GM21576 (cell line): ENCODE measurements around the gene POGLUT3.

Source experiments
- ATAC-seq: cut with Tn5 transposase; IDR thresholded peaks from one replicate; pipeline ENCODE4 v1.9.1; 2021; ENCODE audit warnings: mild to moderate bottlenecking, moderate library complexity; ENCODE audit not compliant: unreplicated experiment

Gene POGLUT3

DNA sequence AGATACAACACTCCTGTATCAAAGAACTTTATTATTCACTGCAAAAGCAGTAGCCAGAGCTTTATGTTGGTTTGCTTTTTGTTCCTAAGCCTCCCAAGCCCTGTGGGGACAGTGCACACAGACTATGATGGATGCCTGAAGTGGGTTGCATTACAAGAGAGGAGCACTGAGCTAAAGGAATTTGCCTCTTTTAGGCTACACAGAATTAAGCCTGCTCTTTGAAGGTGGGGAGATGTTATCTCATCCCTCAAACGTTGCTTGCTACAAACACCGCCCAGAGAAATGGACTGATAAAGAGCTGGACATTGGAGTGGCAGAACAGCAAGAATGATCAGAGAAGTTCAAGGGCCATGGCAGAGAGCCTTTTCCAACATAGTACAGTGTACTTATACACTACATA is 2.5 kb upstream of the POGLUT3 start:
- ATAC-seq: no peak

DNA sequence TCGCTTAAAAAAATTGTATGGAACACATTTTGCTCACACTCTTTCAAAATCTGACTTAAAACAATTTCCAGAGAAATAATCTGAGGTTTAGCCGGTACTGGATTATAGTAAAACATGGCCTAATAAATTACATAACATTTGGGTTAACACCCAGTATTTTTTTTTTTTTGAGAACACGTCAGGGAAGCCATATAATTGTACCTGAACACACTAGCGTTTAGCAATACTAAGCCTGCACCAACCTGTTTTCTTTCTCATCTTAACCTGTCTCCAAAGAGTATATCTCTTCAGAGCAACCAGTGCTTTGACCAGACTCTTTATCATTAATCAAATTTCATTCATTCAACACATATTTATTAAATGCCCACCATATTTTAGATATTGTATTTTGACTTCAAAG is 2.0 kb upstream of the POGLUT3 start:
- ATAC-seq: no peak

DNA sequence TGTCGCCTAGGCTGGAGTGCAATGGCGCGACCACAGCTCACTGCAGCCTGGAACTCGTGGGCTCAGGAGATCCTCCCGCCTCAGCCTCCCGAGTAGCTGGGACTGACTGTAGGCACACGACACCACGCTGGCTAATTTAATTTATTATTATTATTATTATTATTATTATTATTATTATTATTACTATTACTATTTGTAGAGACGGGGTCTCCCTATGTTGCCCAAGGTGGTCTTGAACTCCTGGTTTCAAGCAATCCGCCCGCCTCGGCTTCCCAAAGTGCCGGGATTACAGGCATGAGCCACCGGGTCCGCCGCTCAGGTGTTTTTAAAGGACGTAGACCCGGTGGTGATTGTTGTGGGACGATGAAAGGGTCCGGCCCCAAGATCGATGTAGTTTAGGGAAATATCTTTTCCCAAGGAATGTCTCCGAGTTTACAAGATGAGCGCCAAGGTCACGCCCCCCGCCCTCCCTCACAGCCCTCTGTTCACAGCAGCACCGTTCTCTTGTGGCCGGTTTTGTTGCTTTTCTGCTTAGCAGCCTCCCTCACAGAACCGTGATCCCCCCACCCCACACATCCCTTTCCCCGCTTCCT is 728 bp upstream of the POGLUT3 start:
- no peak for ATAC-seq

DNA sequence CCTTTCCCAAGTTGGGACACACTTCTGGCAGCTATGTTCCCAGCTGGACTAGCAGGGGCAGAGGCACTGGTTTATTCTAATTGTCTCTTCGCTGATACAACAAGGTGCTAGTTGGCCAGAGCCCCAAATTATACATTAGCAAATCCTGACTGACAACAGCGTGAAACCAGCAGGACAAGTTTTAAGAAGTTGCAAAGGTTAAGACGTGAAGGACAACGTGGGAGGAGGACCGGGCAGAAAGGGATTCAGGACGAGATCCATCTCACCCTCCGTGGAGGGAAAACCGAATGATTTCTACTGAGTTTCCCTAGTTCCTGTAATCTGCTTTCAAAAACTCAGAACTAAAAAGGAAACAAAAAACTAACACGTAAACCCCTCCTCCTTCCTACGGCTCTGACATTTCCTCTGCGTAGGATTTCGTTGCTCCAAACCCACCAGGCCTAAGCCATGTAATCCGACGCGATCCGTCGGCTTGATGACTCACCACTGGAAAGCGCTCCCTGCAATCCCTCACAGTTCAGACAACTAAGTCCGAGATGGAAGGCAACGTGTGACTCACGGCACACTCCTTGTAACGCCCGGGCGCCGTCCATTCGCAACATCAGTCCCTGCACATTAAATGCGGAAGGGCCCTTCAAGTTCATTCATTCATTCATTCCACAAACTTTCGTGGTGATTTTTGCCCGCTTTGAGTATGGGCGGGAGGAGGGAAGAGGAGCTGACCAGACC is 703 bp downstream of the POGLUT3 start:
- ATAC-seq: peak; percentile 43

DNA sequence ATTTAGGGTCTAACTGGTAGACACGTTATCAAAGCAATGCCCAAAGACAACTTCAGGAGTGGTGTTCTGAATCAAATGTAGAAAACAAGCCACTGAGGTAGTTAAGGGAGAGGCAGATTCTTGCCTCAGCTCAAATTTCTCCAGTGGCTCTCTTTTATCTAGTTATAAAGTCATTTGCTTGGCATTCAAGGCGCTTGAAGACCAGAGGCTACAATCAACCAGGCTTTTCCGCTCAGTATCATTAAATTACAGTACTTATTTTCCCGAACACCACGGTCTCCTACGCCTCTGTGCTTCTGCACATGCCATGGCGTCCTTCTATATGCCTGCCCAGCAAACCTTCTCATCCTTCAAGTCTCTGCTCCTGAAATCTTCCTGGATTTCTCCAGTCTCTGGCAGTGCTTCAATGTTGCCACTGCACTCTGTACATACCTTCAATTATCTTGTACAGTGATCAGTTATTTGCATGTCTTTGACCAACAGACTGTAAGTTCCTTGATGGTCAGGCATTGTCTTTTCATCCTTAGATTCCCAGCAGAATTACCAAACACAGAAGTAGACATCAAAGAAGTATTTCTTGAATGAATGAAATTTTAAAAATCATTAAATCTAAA is 1.4 kb downstream of the POGLUT3 start:
- ATAC-seq: no peak

DNA sequence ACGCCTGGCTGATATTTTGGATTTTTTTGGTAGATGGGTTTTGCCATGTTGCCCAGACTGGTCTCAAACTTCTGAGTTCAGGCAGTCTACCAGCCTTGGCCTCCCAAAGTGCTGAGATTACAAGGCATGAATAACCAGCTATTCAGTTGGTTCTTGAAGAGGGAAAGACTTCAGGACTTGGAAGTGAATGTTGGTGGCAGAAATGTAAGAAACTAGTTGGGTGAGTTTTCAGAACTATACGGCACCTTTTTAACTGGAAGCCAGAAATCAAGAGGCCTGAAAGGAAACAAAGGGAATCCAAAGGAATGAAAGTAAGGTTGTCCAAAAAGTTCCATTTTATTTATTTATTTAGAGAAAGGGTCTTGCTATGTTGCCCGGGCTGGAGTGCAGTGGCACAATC is 2.9 kb downstream of the POGLUT3 start:
- no peak for ATAC-seq

DNA sequence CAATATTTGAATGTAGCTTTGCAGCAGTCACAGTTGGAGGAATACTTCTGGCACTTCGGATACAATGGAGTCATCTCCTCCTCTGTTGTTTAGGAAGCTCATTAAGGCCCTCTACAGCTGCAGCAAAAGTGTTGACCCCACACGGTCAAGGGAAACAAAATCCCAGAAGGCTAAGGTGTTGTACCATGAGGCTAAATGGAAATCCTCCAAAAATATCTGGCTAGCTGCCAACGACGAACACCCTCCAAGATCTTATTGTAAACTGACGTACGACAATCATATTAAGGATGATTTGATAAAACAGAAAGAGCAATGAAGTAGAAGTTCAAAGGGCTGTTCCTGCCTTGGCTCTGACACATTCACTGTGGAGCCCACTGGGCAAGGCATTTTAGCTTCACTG is 4.0 kb downstream of the POGLUT3 start:
- ATAC-seq: no peak

DNA sequence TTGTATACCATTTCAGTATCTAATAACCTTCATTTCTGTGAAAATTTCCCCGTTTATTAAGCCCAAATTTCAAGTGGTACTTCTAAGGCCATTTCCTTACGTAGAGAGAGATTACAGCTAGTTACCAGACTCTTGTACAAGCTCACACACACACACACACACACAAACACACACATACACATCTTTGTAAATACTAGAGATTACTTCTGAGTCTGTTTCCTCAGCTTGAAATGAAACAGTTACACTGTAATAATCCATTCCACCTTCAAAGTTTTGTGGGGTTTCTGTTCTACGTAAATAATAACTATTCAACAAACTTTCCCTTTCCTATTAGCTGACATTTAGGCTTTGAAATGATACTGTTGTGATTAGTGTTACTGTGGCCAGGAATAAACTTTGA is 6.2 kb downstream of the POGLUT3 start:
- no peak for ATAC-seq

DNA sequence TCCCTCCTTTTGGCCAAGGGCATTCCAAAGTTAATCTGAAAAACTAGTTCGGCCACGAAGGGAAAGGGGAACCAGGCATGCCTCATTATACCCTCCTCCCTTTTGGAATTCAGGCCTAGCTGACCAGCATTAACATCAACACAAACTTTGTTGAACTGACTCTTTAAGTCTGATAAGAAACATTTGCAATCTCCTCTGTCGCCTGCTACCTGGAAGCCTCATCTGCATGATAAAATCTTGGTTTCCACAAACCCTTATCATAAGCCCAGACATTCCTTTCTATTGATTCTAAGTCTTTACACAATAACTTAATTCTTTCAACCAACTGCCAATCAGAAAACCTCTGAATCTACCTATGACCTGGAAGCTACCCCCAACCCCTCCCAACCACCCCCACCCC is 11.4 kb downstream of the POGLUT3 start:
- ATAC-seq: no peak

DNA sequence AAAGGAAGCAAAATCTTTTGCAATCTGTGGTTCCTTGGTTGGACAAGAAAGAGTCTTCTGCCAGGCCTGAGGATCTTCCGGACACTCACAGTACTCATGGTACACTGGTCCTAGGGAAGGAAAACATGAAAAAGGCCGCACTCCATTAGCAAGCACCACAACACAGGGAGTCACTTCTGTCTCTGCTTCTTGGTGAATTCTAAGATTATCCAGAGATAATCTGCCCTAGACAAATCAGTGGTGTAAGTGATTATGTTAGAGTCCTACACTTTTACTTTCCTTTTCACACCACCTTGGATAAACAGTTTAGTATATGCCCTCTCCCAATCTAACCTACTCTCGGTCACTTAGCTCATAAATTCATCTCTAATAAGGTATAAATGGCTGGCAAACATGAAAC is 11.9 kb downstream of the POGLUT3 start:
- no peak for ATAC-seq

DNA sequence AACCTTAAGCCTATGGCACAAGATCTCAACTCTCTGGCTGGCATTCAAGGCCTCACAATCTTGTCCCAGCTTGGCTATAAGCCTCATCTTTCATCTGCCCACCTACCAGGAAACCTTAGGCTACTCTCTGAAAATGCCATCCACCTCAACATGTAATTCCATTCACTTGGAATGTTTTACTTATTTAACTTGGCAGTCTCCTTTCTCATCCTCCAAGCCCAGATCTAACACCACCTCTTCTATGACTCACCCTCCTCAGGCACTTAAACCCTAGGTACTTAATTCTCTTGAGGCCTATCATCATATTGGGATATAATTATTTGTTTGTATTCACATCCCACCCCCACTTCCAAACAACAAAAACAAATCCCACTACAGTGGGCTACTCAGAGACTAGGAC is 15.0 kb downstream of the POGLUT3 start:
- no peak for ATAC-seq

DNA sequence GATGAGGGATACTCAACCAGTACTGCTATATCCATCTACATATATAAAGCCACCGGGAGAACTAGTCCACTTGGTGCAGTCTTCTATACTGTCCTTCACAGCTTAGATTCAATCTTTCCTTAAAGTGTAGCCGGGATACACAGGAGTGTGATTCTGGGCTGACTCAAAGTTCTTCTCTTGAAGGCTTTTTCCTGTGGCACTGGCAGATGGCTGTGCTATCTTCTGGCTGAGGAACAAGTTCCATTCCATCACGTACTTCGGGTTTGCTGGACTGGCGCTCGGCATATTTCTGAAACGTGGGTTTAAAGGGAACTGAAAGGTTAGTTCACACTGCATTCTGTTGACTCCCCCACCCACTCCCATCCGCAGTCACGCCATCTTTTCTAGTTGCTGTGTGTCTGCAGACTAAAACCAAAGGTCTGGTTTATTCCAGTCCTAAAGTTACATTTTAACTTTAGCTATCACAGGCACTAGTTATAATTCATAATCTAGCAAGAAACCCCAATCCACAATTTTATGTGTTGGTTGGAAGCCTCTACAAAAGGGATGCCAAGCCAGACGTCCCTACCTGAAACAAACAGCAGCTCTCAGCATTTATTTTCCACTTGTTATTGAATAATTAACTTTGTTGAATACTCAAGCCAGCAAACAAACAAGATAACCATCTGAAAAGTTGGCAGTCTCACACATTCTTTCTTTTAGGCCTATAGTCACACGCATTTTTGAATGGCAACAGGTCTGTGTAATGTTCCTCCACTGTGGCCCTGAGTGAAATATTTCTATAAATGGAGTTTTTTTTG is 23.3 kb downstream of the POGLUT3 start:
- no peak for ATAC-seq

DNA sequence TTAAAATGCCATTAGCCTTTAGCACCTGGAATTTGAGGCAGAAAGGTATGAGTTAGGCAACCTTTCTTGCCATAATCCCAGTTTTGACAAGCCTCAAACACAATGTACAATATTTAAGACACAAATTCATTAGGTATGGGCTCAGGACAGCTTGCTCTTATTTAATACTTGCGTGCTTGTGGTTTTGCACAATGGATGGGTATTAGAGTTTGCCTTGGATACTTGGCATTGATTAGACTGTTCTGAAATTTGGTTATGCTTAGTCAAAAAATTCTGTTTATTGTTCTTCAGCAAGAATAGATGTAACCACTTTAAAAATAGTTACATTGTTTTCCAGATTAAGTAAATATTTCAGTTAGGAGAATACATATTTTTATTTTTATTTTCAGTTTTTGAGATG is 25.5 kb downstream of the POGLUT3 start:
- ATAC-seq: no peak

DNA sequence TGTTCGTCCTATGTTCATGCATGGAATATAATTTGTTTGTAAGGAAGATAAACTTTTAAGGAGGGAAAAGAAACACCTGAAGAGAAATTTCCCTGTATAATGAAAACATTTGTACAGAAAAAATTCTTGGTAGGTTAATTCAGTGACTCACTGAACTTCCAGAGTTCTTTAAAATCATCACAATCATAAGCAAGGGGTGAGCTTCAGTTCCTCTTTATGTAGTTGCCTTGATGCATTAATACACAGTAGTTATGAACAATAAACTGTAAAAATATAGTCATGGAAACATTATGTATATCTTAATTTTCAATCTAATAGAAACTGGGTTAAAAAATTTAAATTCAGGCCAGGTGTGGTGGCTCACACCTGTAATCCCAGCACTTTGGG is 29.7 kb downstream of the POGLUT3 start:
- no peak for ATAC-seq

DNA sequence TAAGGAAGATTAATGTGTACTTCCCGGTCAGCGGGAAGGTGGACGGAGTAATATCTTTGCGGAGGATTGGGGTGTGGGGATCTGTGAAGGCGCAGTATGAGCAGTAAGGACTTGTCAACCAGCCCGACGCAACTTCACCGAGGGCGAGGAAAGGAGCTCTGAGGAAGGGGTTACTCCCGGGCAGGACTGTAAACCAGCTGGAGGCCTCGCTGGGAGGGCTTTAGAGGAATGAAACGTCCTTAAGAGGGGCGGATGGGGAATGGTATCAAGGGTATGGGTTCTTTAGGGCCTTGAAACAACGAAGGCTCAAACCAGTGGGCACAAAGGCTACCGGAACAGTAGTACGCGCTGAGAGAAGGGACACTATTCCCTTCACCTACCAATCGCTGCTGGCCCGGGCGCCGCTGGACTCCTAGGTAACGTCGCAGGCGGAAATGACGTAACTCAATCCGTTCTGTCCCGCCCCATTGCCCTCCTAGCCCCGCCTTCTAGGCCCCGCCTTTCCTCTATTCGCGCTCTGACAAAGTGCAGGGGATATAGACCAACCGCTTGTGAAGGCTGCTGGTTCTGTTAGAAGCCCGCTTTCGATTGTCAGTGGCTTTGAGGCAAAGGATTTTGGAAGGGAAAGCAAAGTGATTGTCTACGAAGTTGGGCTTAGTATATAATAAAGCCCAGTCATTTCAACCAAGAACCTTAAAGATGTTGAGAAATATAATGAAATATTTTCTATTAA is 30.9 kb downstream of the POGLUT3 start, which contains the start of gene C11orf65:
C11orf65 (minus strand) TSS at position 439 of the 733 bp plus-strand sequence. CDS start 5,970 bp downstream, outside the sequence.
- ATAC-seq: peak; percentile 99

DNA sequence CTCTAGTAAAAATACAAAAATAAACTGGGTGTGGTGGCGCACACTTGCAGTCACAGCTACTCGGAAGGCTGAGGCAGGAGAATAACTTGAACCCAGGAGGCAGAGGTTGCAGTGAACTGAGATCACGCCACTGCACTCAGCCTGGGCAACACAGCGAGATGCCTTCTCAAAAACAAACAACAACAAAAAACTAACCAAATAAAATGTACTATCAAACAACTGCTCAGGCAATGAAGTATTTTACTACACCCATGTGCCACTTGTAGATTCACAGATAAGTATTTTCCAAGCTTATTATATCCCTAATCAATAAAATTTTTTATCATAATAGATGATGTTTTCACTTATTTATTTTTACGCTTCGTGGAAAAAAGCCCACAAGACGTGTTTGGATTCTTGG is 31.8 kb downstream of the POGLUT3 start:
- ATAC-seq: no peak

DNA sequence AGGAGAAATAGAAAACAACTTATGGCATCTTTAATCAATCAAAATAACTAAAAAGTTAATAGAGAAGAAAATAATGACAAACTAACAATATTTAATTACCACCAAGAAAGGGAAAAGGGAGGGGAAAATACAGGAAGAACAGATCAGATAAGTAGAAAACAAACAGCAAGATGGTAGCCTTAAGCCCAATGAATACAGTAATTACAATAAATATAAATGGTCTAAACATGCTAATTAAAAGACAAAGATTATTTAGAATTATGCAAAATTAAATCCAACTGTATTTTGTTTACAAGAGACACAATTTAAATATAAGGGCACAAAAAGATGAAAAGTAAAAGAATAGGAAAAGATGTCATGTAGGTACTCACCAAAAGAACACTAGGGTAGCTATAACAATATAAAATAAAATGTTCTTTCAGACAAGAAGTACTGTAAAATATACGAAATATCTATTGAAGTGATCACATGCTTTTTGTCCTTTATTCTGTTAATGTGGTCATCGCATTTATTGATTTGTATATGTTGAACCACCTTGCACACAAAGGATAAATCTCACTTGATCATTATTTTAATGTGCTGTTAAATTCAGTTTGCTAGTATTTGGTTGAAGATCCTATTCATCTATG is 44.9 kb downstream of the POGLUT3 start:
- no peak for ATAC-seq
